NB4 (cell line): ENCODE data around the gene CALHM1.

ENCODE experiments used
- CTCF ChIP-seq: IDR thresholded peaks from one replicate; pipeline ENCODE4 v1.5.1; 2012; ENCODE audit warnings: low read depth, low read length
- POLR2A ChIP-seq: IDR thresholded peaks from 2 replicates; pipeline ENCODE4 v1.6.1; 2011; ENCODE audit warnings: mild to moderate bottlenecking; ENCODE audit not compliant: insufficient read length; ENCODE audit errors: extremely low read depth

- TF ChIP-seq CTCF (no peak), POLR2A (no peak)
Observed at GRCh38 chr10:103451831-103452505, 6.7 kb downstream of the CALHM1 start, which contains the start of gene CALHM2.
